GOT3 (cell line): Measurements from ENCODE around the gene B3GALT6.

ENCODE experiments used
- DNase-seq: peaks from one replicate; lab custom pipeline; 2025; ENCODE audit warnings: mixed read lengths; lab: John Stamatoyannopoulos, UW

Gene B3GALT6

DNA sequence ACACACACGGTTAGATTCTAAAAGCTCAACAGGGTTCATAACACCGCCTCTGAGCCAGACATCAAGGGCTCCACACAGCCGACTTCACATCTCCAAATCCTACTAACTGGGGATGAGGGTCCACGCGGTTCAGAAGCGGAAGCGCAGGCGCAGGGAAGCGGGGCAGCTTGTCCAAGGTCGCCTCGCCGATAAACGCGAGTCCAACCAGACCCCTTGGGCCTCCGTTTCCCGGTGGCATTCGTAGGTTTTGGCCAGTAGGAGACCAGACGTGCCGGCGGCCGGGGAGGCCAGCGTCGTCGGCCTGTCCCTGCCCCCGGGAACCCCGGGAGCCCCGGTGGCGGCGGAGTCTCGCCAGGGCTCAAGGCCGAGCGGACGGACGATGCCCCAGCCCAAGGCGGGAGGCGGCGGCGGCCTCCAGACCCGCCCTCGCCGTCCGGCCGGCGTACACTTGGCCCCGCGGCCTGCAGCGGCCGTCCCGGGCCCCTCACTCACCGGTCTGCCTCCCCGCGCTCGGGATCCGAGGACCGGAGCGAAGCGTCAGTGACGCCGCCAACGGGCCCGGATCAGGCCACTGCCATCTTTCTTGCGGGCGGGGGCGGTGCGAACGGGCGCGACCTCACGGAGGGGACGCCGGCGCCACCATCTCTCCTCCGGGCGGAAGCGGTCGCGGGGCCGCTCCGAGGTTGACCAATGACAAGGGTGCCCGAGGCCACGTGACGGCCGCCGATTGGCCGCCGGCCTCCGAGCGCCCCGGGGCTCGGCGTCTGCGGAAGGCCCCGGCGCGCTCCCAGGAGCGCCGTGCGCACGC lies 433 bp upstream of the B3GALT6 start, which contains the start of gene SDF4:
TSS of gene SDF4 (minus strand) at position 602 of the 808 bp plus-strand sequence. CDS start 3,229 bp downstream, outside the sequence.
- peak; percentile 90 for DNase-seq

DNA sequence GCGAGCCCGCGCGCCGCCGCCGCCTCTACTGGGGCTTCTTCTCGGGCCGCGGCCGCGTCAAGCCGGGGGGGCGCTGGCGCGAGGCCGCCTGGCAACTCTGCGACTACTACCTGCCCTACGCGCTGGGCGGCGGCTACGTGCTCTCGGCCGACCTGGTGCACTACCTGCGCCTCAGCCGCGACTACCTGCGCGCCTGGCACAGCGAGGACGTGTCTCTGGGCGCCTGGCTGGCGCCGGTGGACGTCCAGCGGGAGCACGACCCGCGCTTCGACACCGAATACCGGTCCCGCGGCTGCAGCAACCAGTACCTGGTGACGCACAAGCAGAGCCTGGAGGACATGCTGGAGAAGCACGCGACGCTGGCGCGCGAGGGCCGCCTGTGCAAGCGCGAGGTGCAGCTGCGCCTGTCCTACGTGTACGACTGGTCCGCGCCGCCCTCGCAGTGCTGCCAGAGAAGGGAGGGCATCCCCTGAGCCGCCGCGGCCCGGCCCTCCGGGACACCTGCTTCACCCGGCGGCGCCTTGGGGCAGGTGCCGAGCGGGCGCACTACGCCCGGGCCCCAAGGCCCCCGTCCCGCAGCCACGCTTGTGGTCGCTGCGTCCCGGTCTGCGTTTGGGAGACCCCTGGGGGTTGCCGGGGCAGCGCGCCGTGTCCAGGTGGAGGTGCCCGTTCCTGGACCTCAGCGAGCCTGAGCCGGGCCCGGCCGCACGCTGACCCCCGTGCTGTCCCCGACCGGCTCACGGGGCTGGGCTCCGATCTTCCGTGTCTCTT lies 944 bp downstream of the B3GALT6 start:
- DNase-seq = no peak

DNA sequence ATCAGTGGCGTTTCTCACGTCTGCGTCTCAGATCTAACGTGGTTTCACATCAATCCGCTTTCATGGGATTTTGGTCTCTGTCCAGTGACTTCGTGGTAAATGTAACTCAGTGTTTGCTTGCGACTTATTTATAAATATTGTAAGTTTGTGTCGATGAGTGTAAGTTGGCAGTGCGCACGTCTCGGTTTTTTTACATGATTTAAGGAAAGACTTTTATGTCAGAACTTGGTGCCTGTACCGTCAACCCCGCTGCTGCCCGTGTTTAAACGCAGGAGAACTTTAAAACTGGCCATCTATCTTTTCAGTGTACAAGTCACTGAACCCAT lies 1.5 kb downstream of the B3GALT6 start:
- DNase-seq = no peak

DNA sequence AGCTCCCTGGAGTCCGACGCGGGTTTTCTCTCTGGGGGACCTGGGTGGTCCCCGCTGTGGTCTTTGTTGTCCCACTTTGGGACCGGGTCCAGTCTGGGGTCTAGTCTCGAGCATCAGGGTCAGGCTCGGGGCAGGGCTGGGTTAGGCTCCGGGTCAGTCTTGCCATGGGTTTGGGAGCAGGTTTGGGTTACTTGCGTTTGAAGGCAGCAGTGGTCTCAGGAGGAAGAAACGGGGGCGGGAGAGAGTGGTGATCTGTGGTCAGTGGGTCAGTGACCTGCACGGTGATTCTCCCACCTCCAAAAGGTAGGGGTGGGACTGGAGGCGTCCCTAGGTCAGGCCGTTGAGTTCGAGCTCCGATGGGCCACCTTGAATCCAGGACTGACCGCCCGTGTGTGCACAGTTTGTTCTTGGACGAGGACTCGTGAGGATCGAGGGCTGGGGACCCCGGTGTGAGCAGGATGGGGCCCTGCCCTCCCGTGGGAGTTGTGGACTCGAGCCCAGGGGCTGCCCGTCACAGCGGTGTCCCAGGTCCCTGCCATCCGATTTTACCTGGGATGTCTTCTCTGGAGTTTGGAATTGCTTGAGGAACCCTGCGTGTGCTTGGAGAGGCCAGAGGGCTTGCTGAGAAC lies 2.3 kb downstream of the B3GALT6 start:
- DNase-seq = no peak

DNA sequence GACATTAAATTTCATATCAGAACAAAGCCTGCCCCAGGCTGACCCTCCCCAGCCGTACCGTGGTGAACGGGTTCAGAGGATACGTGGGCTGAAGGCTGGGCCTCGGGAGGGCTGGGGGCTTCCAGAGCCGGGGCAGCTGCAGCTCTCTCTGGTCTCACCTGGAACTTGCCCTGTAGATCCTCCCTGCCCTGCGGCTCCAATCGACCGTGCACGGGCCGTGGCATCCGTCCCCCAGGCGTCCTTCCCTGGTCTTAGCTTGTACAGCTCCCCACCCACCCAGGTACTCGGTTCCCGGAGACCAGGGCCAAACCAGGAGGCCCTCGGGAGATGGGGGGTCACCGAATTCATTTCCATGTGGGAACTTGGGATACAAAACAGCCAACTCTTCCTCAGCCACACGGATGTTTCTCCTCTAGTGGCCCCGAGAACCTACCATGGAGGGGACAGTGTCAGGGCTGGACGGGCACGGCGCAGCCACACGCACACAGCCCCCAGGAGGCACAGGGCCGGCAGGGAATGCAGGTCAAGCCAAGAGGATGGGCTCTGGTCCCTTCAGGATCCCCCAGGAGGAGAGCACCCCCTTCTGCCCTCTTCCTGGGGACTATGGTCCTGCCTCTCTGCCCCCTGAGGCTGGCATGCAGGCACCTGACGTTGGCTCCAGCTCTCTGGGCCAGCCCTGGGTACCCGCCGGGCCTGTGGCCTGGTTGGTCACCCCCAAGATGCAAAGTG lies 3.1 kb downstream of the B3GALT6 start:
- no peak for DNase-seq

DNA sequence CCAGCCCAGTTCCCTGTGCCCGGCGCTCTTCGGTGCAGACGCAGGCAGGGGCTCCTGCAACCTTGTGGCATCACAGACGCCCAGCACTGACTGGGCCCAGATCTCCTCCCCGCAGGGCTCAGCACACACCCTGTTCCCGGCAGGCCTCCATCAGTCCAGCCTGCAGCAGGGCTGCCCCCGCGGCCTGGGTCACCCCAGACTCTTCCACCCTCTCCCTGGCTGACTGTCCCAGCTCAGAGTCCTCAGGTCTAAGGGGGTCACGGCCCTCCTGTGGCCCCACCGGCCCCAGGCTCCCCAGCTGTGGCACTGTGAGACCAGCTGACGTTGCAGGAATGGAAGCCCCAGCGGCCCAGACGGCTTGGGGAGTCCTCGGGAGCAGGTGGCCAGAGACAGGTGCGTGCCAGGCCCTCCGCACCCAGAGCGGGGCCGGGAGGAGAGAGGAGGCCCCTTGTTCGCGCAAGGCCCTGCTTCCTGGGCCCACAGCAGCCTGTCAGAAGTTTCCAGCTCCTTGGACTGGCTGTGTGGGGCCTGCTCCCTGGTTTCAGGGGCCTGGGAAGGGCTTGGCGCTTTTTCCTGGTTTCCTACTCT lies 4.2 kb downstream of the B3GALT6 start:
- DNase-seq = no peak

DNA sequence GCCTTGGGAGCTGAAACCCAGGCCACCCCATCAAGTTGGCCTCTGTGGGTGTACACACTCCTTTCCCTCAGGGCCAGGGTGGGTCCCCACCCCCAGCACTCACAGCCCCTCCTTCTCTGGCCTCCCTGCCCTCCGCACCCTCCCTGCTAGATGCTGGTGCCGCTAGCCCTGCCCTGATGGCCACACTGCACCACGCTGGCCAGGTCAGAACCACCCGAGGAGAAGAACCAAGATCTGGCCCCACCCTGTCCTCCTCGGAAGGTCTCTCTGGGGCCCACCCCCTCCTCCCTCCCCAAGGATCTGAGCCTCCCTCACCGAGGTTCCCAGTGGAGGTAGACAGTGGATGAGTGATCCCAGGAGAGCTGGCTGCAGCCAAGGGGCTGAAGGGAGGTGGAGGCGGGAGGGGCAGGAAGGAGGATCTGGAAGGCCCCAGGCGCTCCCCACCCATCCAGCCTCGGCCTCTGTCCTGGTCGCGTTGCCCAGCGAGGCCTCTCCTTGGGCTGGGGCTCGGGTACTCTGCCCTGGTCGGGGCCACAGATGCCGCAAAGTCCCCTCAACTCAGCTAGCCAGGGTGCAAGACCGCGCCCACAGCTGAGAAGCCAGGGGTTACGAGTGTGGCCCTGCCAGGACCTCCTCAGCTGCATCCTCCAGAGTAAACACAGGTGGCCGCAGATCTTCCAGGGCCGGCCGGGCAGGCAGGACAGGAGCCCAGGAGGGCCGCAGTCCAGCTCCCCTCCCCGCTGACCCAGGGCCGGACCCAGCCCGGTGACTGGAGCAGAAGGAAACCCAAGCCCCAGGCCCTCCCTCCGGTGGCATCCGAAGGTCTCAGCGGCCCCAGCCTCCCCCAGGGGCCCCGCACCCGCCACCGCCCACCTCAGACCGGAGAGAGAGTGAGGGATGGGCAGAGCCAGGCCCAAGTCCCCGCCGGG lies 5.2 kb downstream of the B3GALT6 start:
- no peak for DNase-seq

DNA sequence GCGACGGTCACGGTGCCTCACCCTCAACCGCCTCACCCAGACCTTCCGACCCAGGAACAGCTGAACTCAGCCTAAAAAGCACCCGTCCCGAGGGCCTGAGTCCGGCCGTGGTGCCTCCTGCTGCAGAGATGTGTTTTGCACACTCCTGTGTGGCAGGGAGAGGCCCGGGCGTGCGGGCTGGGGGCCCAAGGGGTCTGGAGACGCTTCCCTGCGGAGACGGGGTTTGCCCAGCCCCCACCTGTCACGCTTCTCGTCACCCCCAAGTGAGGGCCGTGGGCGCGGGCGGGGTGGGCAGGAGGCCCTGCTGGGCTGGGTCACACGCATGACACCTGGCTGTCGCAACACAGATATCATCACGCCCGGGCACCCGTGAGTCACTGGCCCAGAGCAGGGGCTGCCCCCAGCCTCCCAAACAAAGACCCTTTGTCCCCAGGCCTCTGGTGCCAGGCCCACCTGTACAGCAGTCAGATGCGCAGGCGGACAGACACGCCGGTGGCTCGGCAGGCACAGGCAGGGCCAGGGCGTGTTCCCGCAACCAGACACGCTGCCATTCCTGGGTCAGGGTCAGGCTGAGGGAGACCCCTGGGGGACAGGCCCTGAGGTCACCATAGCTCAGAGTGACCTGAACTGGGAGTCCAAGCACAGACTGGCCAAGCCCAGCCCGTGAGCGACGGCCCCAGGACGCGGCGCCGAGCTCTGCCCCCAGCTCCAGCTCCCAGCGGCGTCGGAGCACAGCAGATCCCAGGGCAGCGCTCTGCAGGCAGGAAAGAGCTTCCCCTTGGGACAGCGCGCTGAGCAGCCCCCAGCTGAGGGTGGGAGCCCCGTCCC lies 6.1 kb downstream of the B3GALT6 start:
- DNase-seq = no peak

DNA sequence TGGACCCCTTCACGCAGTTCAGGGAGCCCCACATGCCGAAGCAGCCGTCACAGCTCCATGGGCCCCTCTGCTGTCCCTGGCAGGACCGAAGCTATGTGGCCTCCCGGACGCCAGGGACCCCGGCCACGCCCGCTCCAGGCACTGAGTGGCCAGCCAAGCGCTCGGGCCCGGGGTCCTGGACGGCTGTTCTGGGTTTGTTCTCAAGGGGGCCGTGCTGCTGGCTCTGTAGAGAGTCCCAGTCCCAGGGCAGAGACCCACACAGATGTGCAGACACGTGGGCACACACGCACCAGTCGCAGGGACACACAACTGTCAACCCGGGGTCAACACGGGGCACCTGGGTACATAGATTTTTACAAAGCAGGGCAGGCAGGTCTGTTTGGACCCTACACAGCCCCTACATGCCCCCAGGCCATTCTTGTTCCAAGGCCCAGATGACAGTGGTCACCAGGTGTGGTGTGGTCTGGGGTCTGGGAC lies 6.7 kb downstream of the B3GALT6 start:
- DNase-seq = no peak

DNA sequence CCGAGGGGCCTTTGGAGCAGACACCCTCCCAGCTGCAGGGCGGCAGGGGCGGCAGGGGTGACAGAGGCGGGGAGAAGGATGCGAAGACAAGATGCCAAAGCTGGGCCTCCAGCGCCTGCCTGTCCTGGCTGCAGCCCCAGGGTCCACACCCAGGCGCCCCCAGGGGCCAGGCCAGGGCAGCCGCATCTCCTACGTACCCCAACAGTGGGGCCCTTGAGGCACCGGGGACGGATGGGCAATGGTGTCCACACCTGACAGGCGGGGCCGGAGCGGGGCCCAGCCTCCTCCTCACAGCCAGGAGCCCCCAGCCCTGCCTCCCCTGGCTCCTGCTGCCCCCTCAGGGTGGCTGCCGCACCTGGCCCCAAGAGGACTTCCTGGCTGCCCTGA lies 7.2 kb downstream of the B3GALT6 start:
- no peak for DNase-seq

DNA sequence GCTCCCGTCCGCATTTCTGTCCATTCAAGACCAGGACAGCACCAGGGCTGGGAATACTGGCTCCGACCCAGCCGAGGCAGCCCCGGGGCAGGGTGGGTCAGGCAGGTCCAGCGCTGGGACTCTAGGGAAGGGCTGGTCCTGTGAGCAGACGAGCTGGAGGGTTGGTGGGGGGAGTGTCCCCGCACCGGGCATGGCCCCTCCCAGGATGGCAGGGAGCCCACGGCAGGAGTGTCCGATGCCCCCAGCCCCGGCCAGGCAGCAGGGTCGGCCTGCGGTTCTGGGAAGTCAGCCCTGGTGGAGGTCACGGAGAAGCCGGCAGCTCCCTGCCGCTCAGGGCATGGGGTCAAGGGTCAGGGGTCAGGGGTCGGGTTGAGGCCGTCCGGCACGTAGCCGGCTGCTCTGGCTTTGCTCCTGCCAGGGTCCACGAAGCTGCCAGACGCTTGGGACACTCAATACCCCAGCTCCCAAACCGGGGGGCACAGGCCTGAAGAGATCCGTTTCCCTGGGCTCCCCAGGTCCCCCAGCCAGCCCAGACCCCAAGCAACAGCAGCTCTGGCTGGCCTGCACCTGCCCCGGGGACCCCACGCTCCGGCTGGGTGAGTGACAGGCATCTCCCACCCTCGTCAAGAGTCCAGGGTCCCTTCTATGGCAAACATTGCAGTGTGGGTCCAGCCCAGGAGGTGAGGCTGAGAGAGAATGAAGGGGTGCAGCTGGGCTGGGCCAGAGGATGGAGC lies 7.7 kb downstream of the B3GALT6 start:
- no peak for DNase-seq

DNA sequence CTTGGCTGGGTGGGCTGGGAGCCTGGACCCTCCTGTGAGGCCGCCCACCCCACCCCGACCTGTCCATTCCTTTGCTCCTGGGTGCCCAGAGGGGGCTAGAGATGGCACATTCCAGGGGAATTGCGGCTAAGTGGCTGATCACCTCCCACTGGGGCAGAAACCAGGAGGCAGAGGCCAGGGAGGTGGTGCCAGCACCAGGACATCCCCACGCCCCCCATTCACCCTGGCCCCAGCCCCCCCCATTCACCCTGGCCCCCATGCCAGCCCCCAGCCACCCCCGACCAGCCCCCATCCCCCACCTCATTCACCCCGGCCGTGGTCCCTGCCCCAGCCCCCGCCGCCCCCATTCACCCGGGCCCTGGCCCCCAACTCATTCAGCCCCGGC lies 8.3 kb downstream of the B3GALT6 start:
- DNase-seq = no peak

DNA sequence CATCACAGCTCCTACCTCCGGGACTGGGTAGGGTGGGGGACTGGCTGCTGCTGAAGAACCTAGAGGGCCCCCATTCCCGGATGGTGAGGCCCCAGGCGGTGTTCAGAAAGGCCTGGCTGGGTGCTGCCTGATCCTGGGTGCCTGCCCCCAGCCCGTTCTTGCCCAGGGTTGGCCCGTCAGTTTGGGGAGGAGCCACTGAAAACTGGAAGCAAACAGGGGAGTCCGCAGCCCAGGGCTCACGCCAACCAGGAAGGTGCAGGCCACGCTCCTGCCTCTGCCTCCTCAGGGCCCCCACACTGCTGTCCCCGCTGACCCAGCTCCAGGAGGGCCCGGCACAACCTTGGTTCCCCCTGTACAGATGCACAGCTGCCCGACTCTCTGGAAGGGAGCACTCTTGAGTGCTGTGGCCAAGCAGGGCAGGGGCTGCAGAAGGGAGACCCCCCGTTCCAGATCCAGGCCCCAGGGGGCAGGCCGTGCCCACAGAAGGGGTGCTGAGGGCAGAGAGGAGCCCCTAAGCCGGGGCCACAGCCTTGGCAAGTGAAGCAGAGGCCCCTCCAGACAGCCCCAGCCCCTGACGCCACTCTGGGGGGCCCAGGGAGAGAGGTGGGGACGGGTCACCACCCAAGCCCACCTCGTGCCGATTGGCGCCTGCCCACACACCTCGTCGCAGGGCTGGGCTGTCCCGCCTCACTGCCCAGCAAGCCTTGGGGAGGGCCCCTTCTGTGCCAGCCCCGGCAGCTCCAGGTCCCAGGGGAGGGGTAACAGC lies 9.0 kb downstream of the B3GALT6 start:
- no peak for DNase-seq

DNA sequence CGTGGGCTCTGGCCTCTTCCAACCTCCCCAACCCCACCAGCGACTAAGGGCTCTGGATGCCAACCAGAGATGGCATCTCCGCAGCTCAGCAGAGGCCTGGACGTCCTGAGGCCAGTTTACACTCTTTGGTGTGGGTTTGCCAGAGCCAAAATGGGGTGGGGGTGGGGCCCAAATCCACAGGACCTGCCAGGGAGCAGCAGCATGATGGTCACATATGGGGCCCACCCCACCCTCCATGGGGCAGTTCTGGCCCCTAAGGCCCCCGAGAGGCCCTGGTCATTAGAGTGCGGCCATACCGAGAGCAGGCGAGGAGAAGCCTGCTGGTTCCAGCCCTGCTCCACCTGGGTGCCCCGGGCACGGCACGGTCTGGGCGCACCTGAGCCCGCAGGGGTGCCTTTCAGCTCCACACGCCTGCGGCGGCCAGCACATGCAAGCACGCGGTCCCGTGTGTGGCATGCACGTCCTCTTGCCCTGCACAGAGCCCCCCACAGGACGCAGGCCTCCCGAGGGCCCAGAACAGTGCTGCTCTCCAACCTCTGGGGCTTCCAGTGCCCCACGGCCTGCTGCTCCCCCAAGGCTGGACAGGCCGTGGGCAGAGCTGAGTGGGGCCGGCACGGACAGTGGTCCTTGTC lies 9.7 kb downstream of the B3GALT6 start:
- DNase-seq = no peak

DNA sequence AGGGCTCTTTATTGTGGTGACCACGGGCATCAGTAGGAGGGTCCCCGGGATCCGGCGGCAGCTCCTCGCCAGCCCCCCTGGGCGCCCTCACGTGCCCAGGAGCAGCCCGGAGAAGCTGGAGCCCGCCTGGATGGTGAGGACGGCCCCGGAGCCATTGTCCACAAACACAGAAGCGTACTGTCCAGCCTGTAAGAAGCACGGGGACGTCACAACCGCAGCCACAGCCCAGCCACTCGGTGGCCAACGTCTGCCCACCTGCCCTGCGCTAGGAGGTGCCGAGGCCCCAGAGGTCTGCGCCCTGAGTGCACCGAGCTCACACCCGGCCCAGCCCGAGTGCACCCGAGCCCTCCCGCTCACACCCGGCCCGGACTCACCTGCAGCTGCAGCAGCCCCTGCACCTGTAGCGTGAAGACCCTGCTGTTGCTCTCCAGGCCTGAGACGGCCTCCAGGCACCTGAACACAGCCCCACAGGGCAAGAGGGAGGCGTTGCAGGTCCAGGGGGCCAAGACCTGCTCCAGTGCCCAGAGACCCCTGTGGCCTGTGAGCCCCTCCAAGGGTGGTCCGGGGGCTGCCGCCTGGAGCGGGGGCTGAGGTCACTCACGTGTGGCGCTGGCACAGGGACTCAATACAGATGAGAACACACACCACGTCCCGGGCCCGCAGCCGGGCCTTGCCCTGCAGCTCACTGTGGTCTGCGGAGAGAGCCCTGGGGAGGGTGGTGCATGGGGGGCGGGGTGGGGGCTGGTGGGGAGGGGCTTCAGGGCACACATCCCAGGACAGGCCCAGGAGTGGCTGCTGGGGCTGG lies 10.6 kb downstream of the B3GALT6 start:
- no peak for DNase-seq

DNA sequence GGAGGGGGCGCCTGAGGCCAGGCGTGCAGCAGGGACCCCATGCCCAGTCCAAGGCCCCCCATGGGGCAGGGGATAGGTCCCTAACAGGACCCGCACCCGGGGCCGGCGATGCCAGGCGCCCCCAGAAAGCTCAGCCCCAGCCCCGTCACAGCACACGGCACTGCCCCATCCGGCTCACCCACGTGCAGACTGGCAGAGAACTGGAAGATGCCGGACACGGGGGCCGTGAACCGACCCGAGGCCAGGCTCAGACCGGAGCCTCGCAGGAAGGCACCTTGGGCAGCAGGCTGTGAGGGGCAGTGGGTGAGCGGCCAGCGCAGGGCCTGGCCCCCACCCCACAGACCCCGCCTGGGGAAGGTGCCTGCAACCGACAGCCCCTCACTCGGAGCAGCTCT lies 11.2 kb downstream of the B3GALT6 start:
- no peak for DNase-seq

DNA sequence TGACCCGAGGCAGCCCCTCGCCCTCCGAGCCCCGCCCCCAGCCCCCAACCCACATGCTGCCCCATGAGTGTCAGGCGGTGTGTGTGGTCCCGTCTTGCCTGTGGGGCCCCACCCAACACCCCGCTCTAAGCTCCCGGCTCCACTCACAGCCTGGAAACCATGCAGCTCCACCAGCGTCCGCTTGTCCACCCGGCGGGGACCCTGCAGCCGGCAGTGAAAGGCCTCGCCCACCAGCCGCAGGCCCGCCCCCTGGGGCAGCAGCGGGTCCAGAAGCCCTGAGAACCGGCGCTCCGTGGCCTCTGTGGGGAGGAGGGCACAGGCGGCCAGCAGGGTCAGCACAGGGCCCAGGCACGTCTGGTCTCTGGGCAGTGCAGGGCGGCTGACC lies 11.8 kb downstream of the B3GALT6 start:
- no peak for DNase-seq
